Thymus (tissue), 11 donors: Measurements from ENCODE around the gene IMMP2L. TPM values are rescaled to one million over a fixed set of nuclear protein-coding genes. Genes with fewer than 3 reads are reported as not detected.

ENCODE experiments used
- DNase-seq, 9 donors: peaks; one replicate each; pipeline ENCODE4 v3.0.0-alpha.2; 2013; ENCODE audit warnings: low spot score in 9 of 9, low read depth in 6 of 9, missing footprints in 1 of 9
- H3K27ac ChIP-seq, 2 donors: one replicate each; pipeline ENCODE4 v1.5.1; 2013; ENCODE audit warnings: control low read depth in 1 of 2, low read depth in 1 of 2, low read length in 1 of 2, mild to moderate bottlenecking in 1 of 2, moderate library complexity in 1 of 2
- H3K27me3 ChIP-seq, 2 donors: one replicate each; pipeline ENCODE4 v1.5.1; 2013; ENCODE audit warnings: low read length in 1 of 2; ENCODE audit not compliant: control insufficient read depth in 2 of 2, insufficient read depth in 1 of 2
- H3K36me3 ChIP-seq, 2 donors: one replicate each; pipeline ENCODE4 v1.5.1; 2013; ENCODE audit warnings: low read length in 1 of 2, mild to moderate bottlenecking in 1 of 2, moderate library complexity in 1 of 2; ENCODE audit not compliant: control insufficient read depth in 2 of 2, insufficient read depth in 2 of 2
- H3K4me1 ChIP-seq, 2 donors: one replicate each; pipeline ENCODE4 v1.5.1; 2013; ENCODE audit warnings: low read length in 2 of 2; ENCODE audit not compliant: control insufficient read depth in 2 of 2, insufficient read depth in 2 of 2
- H3K4me3 ChIP-seq, 2 donors: one replicate each; pipeline ENCODE4 v1.5.1; 2013; ENCODE audit warnings: low read length in 2 of 2, control low read depth in 1 of 2, mild to moderate bottlenecking in 1 of 2
- H3K9me3 ChIP-seq, 2 donors: one replicate each; pipeline ENCODE4 v1.5.1; 2013; ENCODE audit warnings: low read length in 1 of 2, mild to moderate bottlenecking in 1 of 2; ENCODE audit not compliant: control insufficient read depth in 2 of 2, insufficient read depth in 1 of 2
- WGBS: extraction: QIAGEN DNeasy Blood & Tissue Kit; methylation state at CpG from one replicate; pipeline ENCODE4 v1.1.7; 2013; 5-methylcytosine and 5-hydroxymethylcytosine counted together
- polyA plus RNA-seq: library from polyadenylated mRNA; stranded (reverse); fragments of 200-250 nt; gene quantifications from one replicate; pipeline ENCODE4 v1.2.3, GENCODE V29; 2013
- total RNA-seq: library from RNA; stranded (reverse); fragments of 120-200 nt; gene quantifications from one replicate; pipeline ENCODE4 v1.2.4, GENCODE V29; 2013
- donor health status: healthy.

The IMMP2L gene
- total and polyA plus RNA-seq, 2 donors: 11.0 to 12.8 TPM

DNA sequence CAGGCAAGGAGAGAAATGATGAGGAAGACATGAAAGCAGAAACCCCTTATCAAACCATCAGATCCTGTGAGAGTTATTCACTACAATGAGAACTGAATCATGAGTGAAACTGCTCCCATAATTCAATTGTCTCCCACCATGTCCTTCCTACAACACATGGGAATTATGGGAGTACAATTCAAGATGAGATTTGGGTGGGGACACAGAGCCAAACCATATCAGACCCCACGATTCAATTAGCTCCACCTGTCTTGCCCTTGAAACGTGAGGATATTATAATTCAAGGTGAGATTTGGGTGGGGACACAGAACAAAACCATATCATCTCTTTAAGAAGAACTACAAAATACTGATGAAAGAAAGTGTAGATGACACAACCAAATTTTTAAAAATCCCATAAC lies 128.9 kb downstream of the IMMP2L start:
- H3K27ac ChIP-seq: no peak overlapping the region
- no peaks in the 10 kb centered on the region for H3K36me3 ChIP-seq
- peaks cover 0 to 2% of the 10 kb centered on the region in 2 donors for H3K9me3 ChIP-seq
- H3K4me3 ChIP-seq: no peak overlapping the region
- no peaks in the 10 kb centered on the region for H3K27me3 ChIP-seq
- no peak for DNase-seq
- WGBS: 96% methylated on average over 2 of the region's 2 CpGs
- H3K4me1 ChIP-seq: no peaks in the 10 kb centered on the region

- Histone ChIP-seq H3K27ac (no peak overlapping the region), H3K27me3 (no peaks in the 10 kb centered on the region), H3K4me1 (no peaks in the 10 kb centered on the region), H3K4me3 (no peak overlapping the region), H3K36me3 (no peaks in the 10 kb centered on the region), H3K9me3 (no peaks in the 10 kb centered on the region)
- no peak for DNase-seq
Measured at GRCh38 chr7:111429781-111430180, 132.5 kb downstream of the IMMP2L start.

DNA sequence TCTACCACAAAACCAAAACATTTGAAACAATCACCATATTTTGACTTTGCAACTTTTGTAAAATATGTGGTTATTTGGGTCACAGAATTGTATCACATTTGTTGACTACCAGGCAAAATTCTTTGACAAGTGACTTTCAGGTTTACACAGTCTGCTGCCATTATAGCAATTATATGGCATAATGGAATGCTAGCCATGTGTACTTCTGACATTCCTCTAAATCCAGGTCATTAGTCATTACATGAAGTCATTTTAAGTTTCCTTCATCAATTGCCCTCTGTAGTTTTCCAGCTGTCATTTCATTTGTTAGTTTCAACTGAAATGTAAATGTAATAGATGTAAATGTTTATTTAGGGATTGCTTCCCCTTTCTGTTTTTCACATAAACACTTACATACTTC lies 137.5 kb downstream of the IMMP2L start:
- Histone ChIP-seq H3K9me3 (no peaks in the 10 kb centered on the region), H3K4me1 (no peaks in the 10 kb centered on the region), H3K4me3 (no peak overlapping the region), H3K36me3 (no peaks in the 10 kb centered on the region), H3K27me3 (no peaks in the 10 kb centered on the region), H3K27ac (no peak overlapping the region)
- DNase-seq: no peak

GRCh38 chr7:111414374-111414773 lies 147.9 kb downstream of the IMMP2L start:
- H3K27ac ChIP-seq: no peak overlapping the region
- no peak overlapping the region for H3K4me3 ChIP-seq
- H3K9me3 ChIP-seq: no peaks in the 10 kb centered on the region
- no peak for DNase-seq
- H3K27me3 ChIP-seq: no peaks in the 10 kb centered on the region
- no peaks in the 10 kb centered on the region for H3K36me3 ChIP-seq
- H3K4me1 ChIP-seq: no peaks in the 10 kb centered on the region

DNA sequence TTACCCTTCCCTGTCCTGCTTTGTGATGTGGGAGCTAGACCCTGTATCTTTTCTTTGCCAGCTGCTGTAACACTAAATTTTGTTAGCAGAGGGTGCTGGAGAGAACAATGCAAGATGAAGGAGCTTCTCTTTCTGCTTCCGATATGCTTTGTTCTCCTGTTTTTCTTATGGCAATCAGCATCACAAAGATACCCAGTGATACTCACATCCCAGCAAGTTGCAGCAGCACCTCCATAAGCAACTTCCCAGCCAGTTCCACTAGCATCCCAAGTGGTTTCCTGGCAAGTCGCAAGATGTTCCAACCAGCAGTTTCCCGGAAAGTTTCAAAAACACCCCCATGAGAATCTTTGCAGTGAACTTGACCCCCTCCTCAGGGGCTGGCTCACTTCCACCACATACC lies 148.6 kb downstream of the IMMP2L start:
- Histone ChIP-seq H3K4me1 (no peaks in the 10 kb centered on the region), H3K27me3 (no peaks in the 10 kb centered on the region), H3K9me3 (no peaks in the 10 kb centered on the region), H3K36me3 (no peaks in the 10 kb centered on the region), H3K4me3 (no peak overlapping the region), H3K27ac (no peak overlapping the region)
- DNase-seq: no peak
- 98% methylated on average over 3 of the region's 3 CpGs for WGBS

DNA sequence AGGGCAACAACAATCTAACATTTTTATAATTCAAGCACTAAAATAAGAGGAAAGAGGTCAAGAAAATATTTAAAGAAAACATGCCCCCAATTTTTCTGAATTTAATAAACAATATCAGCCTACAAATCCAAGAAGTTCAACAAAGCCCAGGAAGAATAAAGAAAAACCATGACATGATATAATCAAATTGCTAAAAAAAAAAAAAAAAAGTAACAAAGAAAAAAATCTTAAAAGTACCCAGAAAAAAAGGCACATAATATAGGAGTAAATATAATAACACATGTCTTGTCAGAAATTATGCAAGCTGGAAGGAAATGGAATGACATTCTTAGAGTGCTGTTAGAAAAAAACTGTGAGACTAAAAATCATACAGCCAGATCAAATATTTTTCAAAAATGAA lies 151.4 kb downstream of the IMMP2L start:
- no peak for DNase-seq
- Histone ChIP-seq H3K4me1 (no peaks in the 10 kb centered on the region), H3K27me3 (no peaks in the 10 kb centered on the region), H3K4me3 (no peak overlapping the region), H3K36me3 (no peaks in the 10 kb centered on the region), H3K27ac (no peak overlapping the region), H3K9me3 (no peaks in the 10 kb centered on the region)

DNA sequence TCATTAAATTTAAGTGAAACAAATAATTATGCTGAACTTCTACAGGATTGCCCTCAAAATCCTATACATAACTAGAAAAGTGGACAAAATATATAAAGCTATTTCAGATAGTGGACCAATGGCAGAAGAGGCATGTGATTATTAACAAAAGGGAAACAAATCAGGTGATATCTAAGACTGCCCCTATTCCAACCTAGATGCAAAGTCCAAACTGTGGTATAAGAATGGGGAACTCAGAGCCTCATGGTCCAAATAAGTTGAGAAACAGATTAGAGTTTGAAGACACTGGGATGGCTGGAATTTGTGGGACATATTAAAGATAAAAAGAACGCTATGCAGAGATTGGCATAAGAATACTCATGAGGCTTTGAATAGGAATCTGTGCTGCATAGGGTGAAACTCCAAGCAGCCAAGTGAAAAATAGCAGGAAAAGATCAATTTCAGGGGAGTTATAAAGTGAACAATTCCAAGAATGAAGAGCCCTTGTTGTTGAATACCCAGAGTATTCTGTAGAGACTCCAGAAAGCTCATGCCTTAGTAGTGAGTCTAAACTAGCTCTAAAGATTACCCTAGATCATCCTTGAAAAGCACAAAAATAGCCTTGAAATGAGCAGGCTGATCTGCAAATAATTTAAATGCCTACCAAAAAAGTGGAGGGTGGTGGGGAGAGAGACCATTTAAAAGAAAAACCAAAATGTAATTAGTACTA lies 152.4 kb downstream of the IMMP2L start:
- DNase-seq: no peak
- no peaks in the 10 kb centered on the region for H3K27me3 ChIP-seq
- H3K4me1 ChIP-seq: no peaks in the 10 kb centered on the region
- H3K36me3 ChIP-seq: no peaks in the 10 kb centered on the region
- no peaks in the 10 kb centered on the region for H3K9me3 ChIP-seq
- H3K4me3 ChIP-seq: no peak overlapping the region
- no peak overlapping the region for H3K27ac ChIP-seq
- 97% methylated on average over 1 of the region's 1 CpG for WGBS

GRCh38 chr7:111408724-111409123 lies 153.6 kb downstream of the IMMP2L start:
- no peak for DNase-seq
- Histone ChIP-seq H3K27ac (no peak overlapping the region), H3K36me3 (no peaks in the 10 kb centered on the region), H3K4me3 (no peak overlapping the region), H3K4me1 (no peaks in the 10 kb centered on the region), H3K9me3 (no peaks in the 10 kb centered on the region), H3K27me3 (no peaks in the 10 kb centered on the region)

DNA sequence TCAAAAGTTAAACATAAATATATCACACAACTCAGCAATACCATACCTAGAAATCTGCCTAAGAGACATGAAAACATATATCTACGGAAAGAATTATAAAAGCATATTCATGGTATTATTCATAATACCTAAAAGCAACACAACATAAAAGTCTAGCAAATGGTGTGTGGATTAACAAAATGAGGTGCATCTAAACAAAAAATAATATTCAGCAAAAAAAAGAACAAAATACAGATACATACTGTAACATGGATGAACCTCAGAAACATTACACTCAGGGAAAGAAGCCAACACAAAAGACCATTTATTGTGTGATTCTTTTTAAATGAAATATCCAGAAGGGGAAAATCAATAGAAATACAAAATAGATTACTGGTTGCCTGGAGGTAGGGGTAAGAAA lies 155.0 kb downstream of the IMMP2L start:
- no peaks in the 10 kb centered on the region for H3K27me3 ChIP-seq
- no peak overlapping the region for H3K27ac ChIP-seq
- 99% methylated on average over 1 of the region's 1 CpG for WGBS
- H3K9me3 ChIP-seq: no peaks in the 10 kb centered on the region
- no peak overlapping the region for H3K4me3 ChIP-seq
- no peak for DNase-seq
- H3K36me3 ChIP-seq: no peaks in the 10 kb centered on the region
- no peaks in the 10 kb centered on the region for H3K4me1 ChIP-seq

GRCh38 chr7:111405621-111406020 lies 156.7 kb downstream of the IMMP2L start:
- Histone ChIP-seq H3K4me1 (no peaks in the 10 kb centered on the region), H3K36me3 (no peaks in the 10 kb centered on the region), H3K27me3 (no peaks in the 10 kb centered on the region), H3K4me3 (no peak overlapping the region), H3K9me3 (no peaks in the 10 kb centered on the region), H3K27ac (no peak overlapping the region)
- WGBS: 97% methylated on average over 1 of the region's 1 CpG
- no peak for DNase-seq
